Measurements from ENCODE around the gene UBE2R2. TPM values are rescaled to one million over a fixed set of nuclear protein-coding genes. Genes with fewer than 3 reads are reported as not detected.
"Not testable (repeated sequence)": the region's sequence is repeated elsewhere in the genome, so short reads cannot be mapped to it uniquely, and the experiment has no call there.

The UBE2R2 gene
- total RNA-seq, 1 donor from 2014 or later: 38.8 TPM

DNA sequence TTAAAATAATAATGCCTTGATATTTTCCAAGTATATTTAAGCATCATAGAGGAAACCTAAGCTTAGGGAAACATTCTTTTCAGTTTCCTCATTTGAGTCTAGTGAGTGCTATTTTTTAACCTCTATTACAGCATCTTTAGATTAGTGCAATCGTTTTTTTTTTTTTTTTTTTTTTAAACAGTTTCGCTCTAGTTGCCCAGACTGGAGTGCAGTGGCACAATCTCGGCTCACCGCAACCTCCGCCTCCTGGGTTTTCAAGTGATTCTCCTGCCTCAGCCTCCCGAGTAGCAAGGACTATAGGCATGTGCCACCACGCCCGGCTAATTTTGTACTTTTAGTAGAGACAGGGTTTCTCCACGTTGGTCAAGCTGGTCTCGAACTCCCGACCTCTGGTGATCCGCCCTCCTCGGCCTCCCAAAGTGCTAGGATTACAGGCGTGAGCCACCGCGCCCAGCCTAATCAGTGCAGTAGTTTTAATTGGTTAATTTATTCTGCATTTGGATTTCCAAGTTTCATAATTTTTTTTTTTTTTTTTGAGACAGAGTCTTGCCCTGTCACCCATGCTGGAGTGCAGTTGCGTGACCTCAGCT is 12.8 kb downstream of the UBE2R2 start:
- intact Hi-C loops (cut with DNase I); DNase-seq (ENCODE audit: low spot score): not testable (repeated sequence)

DNA sequence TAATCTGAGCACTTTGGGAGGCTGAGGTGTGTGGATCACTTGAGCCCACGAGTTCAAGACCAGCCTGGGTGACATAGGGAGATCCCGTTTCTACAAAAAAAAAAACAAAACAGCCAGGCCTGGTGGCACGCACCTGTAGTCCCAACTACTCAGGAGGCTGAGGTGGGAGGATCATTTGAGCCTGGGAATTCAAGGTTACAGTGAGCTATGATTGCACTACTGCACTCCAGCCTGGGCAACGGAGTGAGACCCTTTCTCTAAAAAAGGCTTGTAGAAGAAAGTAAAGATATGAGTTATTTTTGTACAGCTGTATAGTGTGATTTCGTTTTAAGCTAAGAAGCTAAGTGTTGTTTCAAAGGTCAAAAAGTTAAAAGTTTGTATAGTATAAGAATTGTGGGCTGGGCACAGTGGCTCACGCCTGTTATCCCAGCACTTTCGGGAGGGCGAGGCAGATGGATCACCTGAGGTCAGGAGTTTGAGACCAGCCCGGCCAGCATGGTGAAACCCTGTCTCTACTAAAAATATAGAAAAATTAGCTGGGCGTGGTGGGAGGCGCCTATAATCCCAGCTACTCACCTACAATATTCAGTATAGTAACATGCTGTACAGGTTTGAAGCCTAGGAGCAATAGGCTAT is 18.8 kb downstream of the UBE2R2 start:
- intact Hi-C loops (cut with DNase I): no loop called here
- no peak for DNase-seq (ENCODE audit: low spot score)

DNA sequence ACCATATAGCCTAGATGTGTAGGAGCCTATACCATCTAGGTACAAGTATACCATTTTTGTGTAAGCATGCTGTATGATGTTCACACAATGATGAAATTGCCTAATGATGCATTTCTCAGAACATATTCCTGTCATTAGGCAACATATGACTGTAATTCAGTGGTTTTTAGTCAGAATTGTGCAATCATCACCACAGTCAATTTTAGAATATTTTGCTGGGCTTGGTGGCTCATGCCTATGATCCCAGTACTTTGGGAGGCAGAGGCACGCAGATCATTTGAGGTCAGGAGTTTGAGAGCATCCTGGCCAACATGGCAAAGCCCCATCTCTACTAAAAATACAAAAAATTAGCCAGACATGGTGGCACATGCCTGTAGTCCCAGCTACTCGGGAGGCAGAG is 19.3 kb downstream of the UBE2R2 start:
- DNase-seq (ENCODE audit: low spot score): peak; percentile 58
- intact Hi-C loops (cut with DNase I): not testable (repeated sequence)

DNA sequence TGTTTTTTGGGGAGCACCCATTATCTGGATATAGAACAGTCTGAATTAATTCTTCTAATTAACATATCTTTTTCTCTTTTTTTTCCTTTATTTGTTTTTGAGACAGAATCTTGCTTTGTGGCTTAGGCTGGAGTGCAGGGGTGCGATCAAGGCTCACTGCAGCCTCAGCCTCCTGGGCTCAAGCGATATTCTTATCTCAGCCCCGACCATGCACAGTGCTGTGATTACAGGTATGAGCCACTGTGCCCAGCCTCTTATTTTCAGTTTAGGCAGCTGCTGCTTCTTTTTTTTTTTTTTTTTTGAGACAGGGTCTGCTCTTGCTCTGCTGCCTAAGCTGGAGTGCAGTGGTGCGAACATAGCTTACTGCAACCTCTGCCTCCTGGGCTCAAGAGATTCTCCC is 20.2 kb downstream of the UBE2R2 start:
- intact Hi-C loops (cut with DNase I): no loop called here
- no peak for DNase-seq (ENCODE audit: low spot score)

DNA sequence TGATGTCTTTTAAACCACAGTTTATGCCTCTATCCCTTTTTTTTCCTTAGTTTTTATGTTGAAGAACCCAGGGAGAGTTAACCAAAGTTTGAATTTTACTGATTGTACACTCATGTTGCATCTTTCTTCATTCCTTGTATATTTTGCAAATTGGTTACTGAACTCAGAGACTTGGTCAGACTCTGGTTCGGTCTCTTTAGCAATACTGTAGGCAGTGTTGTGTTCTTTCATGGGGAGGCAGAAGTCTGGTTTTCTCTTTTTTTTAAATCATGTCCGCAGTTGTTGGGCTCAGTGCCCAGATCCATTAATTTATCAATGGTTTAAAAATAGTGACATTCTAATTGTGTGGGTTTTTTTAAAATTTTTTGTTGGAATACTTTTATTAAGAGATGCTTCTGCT is 23.4 kb downstream of the UBE2R2 start:
- DNase-seq (ENCODE audit: low spot score): no peak
- intact Hi-C loops (cut with DNase I): no loop called here

DNA sequence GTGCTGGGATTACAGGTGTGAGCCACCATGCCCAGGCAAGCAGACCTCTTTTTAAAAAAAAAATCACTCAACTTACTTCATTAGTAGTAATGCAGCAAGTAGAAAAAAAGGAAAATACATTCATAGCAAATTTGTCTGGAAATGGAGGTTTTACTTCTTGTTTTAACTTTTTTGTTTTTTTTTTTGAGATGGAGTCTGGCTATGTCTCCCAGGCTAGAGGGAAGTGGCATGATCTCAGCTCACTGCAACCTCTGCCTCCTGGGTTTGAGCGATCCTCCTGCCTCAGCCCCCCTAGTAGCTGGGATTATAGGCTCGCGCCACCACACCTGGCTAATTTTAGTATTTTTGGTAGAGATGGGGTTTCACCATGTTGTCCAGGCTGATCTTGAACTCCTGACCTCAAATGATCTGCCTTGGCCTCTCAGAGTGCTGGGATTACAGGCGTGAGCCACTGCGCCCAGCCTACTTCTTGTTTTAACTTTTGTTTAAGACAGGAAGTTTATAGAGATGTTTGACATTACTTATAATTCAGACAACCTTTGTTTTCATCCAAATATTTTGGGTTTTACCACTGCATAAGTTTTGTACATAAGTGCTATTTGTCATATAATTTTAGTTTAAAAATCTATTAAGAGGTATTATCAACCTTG is 26.5 kb downstream of the UBE2R2 start:
- DNase-seq (ENCODE audit: low spot score): no peak
- intact Hi-C loops (cut with DNase I): no loop called here

DNA sequence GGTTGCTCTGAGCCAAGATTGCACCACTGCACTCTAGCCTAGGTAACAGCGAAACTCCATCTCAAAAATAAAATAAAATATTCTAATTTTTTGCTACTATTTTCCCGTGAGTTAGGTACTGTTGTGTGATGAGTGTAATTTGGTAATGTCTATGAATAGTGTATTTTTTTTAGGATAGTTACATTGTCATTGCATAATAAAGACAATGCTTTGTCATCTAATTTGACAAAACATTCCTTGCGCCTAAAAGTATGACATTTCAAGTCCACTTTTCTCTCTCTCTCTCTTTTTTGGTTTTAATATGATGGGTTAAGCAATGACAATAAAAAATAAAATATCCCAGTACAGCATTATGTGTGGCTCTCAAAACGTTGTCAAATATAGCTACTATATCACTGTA is 29.3 kb downstream of the UBE2R2 start:
- intact Hi-C loops (cut with DNase I): no loop called here

DNA sequence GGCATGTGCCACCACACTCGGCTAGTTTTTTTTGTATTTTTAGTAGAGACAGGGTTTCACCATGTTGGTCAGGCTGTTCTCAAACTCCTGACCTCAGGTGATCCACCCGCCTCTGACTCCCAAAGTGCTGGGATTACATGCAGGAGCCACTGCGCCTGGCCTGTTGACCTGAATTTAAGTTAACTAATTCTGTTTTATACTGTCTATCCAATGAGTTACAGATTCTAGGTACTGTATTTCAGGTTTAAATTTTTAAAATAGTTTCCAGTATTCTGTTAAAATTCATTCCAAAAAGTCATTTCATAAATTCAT is 30.9 kb downstream of the UBE2R2 start:
- intact Hi-C loops (cut with DNase I); DNase-seq (ENCODE audit: low spot score): not testable (repeated sequence)

More for the DNA sequence above, 29.3 kb downstream of the UBE2R2 start:
- DNase-seq (ENCODE audit: low spot score): no peak

DNA sequence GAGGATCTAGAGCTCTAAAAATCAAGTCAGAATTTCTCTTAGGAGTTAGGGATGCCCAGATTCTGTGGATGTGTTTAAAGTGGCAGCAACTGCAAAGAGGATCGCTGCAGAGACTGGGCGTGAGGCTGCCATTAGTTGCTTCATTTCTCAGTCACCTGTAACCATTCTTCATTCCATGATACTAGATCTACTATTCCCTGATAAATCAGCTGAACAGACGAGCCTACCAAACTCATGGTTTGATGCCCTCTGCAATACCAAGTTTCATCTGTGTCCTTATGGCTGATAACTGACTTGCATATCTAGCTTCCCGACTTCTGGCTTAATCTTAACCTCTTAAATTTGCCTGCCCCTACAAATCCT is 33.3 kb downstream of the UBE2R2 start:
- intact Hi-C loops (cut with DNase I): no loop called here
- no peak for DNase-seq (ENCODE audit: low spot score)

DNA sequence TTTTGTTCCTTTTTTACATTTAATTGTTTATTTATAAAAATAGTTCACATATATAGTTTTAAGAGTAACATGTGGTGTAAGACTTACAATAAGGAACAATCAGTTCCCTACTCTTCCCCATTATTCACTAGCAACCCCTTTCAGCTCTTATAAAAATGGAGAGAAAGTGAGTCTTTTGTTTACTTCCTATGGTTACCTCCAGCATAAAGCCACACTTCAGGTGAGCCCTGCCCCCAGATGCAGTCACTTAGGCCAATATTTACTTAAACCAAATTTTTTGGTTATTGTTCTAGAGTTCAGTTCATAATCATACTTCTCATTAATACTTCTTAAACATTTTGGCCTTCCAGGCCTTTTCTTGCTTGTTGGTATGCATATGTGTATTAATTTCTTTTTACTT is 33.7 kb downstream of the UBE2R2 start:
- intact Hi-C loops (cut with DNase I): no loop called here
- no peak for DNase-seq (ENCODE audit: low spot score)

DNA sequence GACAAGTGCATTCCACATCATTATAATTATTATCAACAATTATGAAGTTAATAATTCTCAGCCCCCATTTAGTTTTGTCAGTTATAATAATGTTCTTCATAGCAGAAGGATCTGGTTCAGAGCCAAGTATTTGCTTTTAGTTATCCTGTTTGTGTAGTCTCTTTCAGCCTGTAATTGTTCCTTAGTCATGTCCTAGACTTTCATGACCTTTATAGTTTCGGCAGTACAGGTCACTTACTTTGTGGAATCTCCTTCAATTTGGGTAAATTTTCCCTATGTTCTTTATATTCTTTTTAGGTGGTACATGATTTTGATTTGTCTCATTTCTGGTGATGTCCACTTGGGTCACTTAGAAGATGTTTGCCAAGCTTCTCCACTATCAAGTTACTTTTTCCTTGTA is 34.3 kb downstream of the UBE2R2 start:
- DNase-seq (ENCODE audit: low spot score): no peak
- intact Hi-C loops (cut with DNase I): no loop called here

DNA sequence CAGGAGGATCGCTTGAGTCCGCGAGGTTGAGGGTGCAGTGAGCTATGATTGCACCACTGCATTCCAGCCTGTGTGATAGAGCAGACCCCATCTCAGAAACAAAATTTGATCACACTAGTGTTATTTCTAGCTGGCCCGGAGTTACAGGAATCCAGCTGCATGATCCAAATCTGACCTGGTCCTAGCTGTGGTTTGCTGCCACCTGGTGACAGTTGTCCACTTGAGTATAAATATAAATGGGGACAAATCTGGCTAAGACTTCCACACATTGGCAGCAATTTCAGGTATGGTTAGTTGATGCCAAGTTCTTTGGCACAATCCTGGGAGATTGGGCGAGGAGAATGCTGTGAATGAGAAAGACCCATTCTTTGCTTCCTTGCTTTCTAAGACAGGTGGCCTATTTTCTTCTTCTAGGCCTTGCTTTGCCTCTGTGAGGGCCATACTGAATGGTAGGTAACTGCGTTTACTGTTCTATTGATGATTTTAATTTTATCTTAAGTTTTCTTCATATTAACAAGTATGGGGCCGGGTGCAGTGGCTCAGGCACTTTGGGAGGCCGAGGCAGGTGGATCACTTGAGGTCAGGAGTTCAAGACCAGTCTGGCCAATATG is 35.4 kb downstream of the UBE2R2 start:
- DNase-seq (ENCODE audit: low spot score): peak; percentile 77
- intact Hi-C loops (cut with DNase I): loop anchor here (1.0 kb wide), 1 partner anchor 36 kb away; no protein-coding TSS in a partner anchor

DNA sequence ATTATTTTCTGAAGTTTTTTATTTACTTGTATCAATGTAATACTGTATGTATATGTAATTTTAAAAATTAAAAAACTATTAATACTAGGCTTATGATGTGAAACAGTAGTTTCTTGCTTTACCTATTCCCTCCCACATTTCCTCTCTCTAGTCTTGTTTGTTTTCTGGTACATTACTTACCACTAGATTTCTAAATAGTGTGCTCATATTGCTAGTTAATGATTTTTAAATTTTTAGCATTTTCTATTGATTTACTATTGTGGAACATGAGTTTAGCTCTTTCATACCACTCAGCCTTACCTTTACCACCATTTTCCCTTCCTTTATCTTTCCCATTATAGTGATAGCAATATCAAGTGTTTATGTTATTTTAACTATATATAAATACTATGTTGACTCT is 39.3 kb downstream of the UBE2R2 start:
- intact Hi-C loops (cut with DNase I): no loop called here
- no peak for DNase-seq (ENCODE audit: low spot score)

DNA sequence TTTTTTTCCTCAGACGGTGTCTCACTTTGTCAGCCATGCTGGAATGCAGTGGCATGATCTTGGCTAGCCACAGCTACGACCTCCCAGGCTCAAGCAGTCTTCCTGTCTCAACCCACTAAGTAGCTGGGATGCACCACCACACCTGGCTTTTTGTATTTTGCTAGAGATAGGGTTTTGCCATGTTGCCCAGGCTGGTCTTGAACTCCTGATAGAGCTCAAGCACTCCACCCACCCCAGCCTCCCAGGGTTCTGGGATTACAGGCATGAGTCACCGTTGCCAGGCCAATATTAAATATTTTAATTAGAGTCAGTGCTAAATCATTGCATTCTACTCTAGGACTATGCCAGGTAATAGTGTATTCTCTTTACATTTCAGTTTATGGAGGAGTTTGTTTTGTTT is 41.5 kb downstream of the UBE2R2 start:
- no peak for DNase-seq (ENCODE audit: low spot score)
- intact Hi-C loops (cut with DNase I): no loop called here

DNA sequence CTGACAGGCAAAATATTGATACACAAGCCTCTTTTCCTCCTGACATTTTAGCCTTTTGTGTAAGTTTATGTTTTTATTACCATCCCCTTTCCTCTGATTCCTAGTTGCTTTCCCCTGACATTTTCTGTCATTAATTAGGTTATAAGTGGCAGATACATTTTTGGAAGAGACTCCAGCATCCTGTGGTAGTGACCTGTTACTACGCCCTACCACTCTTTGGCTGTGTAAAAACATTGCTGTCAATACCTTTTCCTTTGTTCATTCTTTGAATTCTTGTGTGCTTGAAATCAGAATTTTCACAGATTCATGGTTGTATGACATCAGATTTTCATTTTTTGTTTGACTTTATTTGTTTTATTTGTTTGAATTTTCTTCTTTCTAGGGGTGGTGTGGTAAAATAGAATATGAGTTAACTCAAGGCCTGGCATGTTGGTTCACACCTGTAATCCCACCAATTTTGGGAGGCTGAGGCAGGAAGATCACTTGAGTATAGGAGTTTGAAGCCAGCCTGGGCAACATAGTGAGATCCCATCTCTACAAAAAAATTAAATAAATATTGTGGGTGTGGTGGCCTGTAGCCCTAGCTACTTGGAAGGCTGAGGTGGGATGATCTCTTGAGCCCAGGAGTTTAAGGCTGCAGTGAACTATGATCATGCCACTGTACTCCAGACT is 43.4 kb downstream of the UBE2R2 start:
- intact Hi-C loops (cut with DNase I): no loop called here
- no peak for DNase-seq (ENCODE audit: low spot score)

DNA sequence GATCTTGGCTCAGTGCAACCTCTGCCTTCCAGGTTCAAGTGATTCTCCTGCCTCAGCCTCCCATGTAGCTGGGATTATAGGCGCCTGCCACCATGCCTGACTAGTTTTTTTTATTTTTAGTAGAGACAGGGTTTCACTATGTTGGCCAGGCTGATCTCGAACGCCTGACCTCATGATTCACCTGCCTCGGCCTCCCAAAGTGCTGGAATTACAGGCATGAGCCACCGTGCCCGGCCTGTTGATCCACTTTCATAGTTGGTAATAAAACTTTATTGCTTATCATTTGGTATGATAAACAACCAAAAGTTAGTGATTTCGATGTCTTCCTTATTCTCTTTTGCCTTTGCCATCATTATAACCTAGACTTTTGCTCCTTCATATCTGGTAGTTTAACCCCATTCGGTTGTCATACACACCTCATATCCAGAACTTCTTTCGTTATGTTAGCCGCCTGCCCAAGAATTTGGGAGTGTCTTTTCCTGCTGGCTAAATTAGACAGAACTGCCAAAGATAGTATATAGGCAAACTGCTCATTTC is 45.0 kb downstream of the UBE2R2 start:
- DNase-seq (ENCODE audit: low spot score): no peak
- intact Hi-C loops (cut with DNase I): no loop called here

DNA sequence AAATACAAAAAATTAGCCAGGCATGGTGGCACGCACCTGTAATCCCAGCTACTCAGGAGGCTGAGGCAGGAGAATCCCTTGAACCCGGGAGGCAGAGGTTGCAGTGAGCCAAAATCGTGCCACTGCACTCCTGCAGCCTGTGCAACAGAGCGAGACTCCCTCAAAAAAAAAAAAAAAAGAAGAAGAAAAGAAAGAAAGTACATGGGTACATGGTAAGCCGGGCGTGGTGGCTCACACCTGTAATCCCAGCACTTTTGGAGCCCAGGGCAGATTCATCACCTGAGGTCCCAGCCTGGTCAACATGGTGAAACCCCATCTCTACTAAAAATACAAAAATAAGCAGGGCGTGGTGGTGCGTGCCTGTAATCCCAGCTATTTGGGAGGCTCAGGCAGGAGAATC is 46.1 kb downstream of the UBE2R2 start:
- DNase-seq (ENCODE audit: low spot score); intact Hi-C loops (cut with DNase I): not testable (repeated sequence)

DNA sequence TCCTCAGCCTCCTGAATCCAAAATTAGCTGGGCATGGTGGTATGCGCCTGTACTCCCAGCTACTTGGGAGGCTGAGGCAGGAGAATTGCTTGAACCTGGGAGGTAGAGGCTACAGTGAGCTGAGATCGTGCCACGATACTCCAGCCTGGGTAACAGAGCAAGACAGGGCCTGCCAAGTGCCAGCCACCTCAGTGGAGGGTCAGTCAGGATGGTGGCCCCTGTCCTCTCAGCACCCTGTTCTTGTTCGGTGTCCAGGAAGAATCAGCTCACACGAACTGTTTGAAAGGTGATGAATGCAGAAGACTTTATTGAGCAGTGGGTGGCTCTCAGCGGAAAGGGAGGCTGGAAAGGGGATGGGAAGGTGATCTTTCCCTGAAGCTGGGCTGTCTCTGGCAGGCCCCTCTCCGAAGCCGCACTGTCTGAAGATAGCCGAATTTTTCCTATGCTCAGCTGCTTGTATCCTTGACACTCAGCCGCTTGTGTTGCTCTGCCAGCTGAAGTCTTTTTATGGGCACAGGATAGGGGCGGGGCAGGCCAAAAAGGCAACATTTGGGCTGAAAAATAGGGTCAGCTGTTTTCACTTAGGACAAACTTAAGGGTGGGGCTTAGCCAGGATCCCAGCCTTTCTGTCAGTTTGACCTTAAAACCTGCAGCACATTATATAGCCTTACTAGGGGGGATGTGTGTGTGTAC is 50.9 kb downstream of the UBE2R2 start:
- intact Hi-C loops (cut with DNase I): no loop called here
- DNase-seq (ENCODE audit: low spot score): no peak

DNA sequence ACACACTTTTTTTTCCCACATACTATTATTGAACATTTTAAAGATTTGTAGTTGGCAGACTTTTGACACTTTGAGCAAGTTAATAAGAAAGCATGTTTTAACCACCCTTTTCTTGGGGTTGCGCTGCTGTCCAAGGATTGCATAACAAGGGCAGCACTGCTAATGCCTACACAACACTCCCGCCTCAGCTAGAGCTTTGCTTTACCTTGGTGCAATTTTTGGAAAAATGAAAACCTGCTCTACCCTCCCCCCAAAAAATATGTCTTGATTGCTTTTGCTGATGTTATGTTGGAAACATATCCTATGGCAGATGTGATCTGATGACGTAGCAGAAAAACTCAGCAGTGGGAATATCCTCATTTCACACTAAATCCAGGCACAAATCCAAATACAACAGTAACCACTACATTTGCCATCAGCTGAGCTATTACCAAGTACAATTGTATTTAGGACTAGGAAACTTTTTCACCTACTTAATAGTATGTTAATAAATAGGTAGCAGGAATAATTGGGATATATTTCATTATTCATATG is 51.5 kb downstream of the UBE2R2 start:
- no peak for DNase-seq (ENCODE audit: low spot score)
- intact Hi-C loops (cut with DNase I): no loop called here
